Ishikawa (cell line): ENCODE results near the gene LACTB.

ENCODE experiments used
- CEBPB ChIP-seq: IDR thresholded peaks from 2 replicates; pipeline ENCODE4 v1.6.1; 2012
- EP300 ChIP-seq: IDR thresholded peaks from 2 replicates; pipeline ENCODE4 v1.6.1; 2012; ENCODE audit warnings: borderline replicate concordance
- NFIC ChIP-seq: IDR thresholded peaks from 2 replicates; pipeline ENCODE4 v1.6.1; 2012
- ZBTB7A ChIP-seq: IDR thresholded peaks from 2 replicates; pipeline ENCODE4 v1.6.1; 2012; ENCODE audit warnings: low read depth
- TF ChIP-seq, protein P1 (sequence below): IDR thresholded peaks from 2 replicates; pipeline ENCODE4 v1.6.1; 2012

GRCh38 chr15:63086947-63087346, 34.7 kb upstream of the LACTB start:
- TF ChIP-seq NFIC (no peak), EP300 (no peak), ZBTB7A (no peak), CEBPB (no peak)
- TF ChIP-seq, protein P1, sequence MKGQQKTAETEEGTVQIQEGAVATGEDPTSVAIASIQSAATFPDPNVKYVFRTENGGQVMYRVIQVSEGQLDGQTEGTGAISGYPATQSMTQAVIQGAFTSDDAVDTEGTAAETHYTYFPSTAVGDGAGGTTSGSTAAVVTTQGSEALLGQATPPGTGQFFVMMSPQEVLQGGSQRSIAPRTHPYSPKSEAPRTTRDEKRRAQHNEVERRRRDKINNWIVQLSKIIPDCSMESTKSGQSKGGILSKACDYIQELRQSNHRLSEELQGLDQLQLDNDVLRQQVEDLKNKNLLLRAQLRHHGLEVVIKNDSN: no peak
